Measurements from ENCODE around the gene MRPS5.

- TF ChIP-seq EGR1 (IDR thresholded peaks at IDR 0.05; ENCODE audit: low read depth in 2 of 2) (no peak), HNF4G (IDR thresholded peaks at IDR 0.05) (no peak), CTCF (IDR thresholded peaks at IDR 0.05; ENCODE audit: low read depth, low read length, missing input control) (no peak), TAF1 (conservative IDR thresholded peaks at IDR 0.05) (no peak), GABPA (IDR thresholded peaks at IDR 0.05 in 1 of 2, conservative IDR thresholded peaks at IDR 0.05 in 1 of 2) (no peak)
Observed at GRCh38 chr2:95072424-95072823, 49.2 kb downstream of the MRPS5 start.
